Activated T-helper 1 cell treated with Interleukin-2 at 50 U/mL for 16 hours (primary cell): ENCODE measurements around the gene RBBP4.
"Not testable (repeated sequence)": the region's sequence is repeated elsewhere in the genome, so short reads cannot be mapped to it uniquely, and the experiment has no call there.

Experiments
- DNase-seq: peaks from one replicate; pipeline ENCODE4 v3.0.0-alpha.2; 2020; ENCODE audit warnings: low read depth

Gene RBBP4

DNA sequence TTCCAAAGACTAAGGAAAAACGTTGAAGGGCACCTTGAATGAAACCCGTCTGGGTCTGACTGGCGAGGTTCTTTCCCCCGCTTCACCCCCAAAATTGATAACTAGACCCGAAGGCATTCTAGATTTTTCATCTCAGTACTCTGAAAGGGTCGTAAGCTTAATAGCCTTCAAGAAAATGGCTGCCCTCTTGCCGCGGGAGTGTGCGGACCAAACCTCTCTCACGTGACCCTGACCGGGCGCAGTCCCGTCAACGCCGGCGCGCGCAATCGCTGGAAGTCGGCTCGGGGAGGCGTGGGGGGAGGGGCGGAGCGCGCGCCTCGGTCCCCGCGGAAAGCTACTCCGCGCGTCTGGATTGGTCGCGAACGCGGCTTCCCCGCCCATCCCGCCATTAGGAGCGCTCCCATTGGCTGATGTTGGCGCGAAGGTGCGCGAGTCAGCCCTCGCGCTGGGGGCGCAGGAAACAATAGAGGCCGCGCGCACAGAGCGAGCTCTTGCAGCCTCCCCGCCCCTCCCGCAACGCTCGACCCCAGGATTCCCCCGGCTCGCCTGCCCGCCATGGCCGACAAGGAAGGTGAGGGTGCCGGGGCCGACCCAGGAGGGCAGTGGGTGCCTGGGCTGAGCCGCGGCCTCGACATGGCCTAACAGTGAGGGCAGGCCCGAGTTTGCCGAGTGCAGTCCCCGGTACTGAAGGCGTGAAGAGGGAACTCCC, at the start of gene RBBP4:
Gene RBBP4 (plus strand): TSS at position 457 of the 709 bp plus-strand sequence. CDS start 99 bp downstream, at position 556.
- peak; percentile 99 for DNase-seq

- no peak for DNase-seq
Observed at GRCh38 chr1:32605711-32606424, 45.1 kb upstream of the RBBP4 start.

DNA sequence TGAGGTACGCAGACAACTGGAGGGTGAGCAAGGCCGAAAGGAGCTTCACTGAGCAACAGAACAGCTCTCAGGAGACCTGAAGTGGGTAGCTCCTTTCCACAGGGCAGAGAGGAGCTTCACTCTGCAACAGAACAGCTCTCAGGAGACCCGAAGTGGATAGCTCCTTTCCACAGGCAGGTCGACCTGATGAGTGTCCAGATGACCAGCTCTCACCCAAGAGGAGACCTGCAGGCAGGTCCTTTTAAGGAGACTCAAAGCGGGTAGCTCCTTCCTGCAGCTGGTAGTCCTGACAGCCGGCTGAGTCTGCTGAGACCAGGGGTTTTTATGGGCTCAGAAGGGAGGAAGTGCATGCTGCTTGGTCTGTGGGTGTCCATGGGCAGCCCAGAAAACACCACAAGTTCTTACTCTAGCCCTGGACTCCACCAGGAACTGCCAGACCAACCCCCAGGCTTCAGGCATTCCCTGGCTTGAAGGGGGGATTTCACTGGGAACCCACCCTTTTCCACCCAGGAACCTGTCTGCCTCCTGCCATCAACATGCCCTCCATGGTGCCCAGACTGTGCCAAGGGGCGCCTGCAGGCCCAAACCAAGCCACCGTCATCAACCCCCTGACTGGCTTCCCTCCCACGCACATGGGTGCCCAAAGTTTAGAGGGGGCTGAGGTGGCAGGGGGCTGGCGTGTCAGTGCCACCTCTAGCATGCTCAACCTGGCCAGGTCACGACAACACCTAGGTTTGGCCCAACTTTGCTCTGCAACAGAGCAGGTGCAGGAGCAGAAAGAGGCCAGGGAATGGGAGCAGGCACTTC, 44.2 kb upstream of the RBBP4 start:
- DNase-seq = no peak

DNA sequence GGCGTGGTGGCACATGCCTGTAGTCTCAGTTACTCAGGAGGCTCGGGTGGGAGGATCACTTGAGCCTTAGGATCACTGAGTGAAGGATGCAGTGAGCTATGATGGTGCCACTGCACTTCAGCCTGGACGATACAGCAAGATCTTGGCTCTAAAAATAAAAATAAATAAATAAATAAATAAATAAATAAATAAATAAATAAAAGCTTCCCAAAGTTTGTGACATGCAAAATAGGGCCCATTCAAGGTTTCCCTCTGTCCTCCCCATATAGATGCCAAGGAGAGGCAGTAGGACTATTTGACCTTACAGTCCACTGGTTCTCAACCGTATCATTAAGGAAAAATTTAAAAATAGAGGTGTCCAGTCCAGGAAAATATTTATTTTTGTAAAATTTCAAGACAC, 41.8 kb upstream of the RBBP4 start:
- DNase-seq = no peak

GRCh38 chr1:32611859-32612188, 39.2 kb upstream of the RBBP4 start:
- no peak for DNase-seq

GRCh38 chr1:32612189-32612881, 38.7 kb upstream of the RBBP4 start:
- DNase-seq = peak; percentile 3

GRCh38 chr1:32613472-32613871, 37.5 kb upstream of the RBBP4 start:
- DNase-seq = no peak

DNA sequence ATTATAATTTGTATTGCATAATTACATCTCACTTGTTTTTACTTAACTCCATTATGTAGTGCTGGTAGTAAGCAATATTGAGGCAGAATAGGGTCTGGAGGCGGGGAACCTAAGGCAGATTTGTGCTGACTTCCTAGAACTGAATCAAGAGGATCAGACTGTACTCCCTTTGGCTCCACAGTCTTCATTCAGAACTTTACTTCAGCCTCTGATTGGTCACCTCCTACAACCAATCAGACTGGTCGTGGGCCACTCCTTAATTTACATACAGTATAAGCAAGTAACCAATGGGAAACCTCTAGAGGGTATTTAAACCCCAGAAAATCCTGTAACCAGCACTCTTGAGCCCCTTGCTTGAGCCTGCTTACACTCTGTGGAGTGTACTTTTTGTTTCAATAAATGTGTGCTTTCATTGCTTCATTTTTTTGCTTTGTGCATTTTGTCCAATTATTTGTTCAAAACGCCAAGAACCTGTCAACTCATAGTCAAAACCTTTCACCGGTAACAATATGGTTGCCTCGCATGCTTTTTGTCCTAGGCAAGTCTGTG, 32.3 kb upstream of the RBBP4 start:
- no peak for DNase-seq

- no peak for DNase-seq
Observed at GRCh38 chr1:32619701-32620485, 31.1 kb upstream of the RBBP4 start.

DNA sequence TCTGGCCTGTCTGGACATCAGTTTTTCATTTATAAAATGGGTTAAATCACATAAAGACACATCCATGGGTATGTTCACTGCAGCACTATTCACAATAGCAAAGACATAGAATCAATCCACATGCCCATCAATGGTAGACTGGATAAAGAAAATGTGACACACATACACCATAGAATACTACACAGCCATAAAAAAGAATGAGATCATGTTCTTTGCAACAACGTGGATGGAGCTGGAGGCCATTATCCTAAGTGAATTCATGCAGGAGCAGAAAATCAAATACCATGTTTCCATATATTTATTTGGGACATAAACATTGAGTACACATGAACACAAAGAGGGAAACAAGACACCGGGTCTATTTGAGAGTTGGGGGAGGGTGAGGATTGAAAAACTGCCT, 28.8 kb upstream of the RBBP4 start:
- DNase-seq = no peak

DNA sequence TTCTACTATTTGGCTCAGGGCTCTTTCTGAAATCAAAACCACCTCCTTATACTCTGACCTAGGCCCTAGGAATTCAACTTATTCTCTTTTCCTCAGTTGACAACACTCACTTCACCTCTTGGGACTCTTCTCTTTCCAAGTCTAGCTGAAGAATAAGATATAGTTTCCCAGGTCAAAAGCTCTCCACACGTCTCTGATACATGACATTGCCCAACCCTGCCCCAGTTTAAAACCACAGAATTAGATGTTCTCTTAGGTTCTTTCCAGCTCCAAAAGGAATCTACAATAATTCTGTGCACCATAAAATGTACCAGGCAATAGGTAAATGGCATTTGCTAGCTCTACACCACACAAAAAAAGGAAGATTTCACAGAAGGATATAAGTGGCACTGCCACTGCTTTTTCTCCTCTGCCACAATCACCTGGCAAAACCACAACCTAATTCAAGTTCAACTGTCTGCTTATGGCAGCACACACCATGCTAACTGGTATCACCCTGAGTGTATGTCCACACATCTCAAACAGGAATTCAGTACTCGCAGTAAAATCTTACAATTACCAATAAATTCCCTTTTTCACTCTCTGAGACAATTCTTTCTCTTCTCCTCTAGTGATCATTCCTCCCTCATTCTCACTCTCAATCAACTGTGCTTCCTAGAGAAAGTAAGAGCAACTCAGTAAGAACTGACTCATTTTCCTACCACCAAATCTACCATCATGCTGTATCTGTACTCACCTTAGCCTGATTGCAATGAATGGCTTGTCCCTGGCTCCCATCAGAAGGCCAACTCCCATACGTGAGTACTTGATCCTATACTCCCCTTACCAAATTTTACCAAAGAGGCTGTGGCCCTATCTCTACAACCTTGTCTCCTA, 28.0 kb upstream of the RBBP4 start:
- DNase-seq = no peak

DNA sequence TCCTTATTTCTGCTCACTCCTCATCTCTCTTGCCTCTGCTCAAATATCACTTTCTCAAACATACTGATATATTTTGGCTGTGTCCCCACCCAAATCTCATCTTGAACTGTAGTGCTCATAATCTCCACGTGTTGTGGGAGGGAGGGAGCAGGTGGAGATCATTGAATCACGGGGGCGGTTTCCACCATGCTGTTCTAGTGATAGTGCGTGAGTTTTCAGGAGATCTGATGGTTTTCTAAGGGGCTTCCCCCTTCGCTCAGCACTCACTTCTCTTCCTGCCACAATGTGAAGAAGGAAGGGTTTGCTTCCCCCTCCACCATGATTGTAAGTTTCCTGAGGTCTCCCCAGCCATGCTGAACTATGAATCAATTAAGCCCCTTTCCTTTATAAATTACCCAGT, 27.2 kb upstream of the RBBP4 start:
- no peak for DNase-seq

GRCh38 chr1:32626176-32626575, 24.8 kb upstream of the RBBP4 start:
- no peak for DNase-seq

DNA sequence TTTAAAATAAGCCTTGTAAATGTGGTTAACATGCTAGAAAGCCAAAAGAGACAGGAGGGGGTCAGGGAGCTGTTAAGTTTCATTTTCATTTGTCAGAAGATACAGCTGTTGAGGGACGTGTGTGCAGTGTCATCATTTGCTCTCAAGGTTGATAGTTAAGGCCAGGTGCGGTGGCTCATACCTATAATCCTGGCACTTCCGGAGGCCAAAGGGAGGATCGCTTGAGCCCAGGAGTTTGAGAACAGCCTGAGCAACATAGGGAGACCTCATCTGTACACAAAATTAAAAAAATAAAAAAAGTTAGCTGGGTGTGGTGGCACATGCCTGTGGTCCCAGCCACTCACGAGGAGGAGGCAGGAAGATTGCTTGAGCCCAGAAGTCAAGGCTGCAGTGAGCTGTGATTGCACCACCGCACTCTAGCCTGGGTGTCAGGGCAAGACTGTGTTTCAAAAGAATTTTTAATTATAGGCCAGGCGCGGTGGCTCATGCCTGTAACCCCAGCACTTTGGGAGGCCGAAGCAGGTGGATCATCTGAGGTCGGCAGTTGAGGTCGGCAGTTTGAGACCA, 23.3 kb upstream of the RBBP4 start:
- DNase-seq = no peak

- not testable (repeated sequence) for DNase-seq
Observed at GRCh38 chr1:32630173-32630572, 20.8 kb upstream of the RBBP4 start.

DNA sequence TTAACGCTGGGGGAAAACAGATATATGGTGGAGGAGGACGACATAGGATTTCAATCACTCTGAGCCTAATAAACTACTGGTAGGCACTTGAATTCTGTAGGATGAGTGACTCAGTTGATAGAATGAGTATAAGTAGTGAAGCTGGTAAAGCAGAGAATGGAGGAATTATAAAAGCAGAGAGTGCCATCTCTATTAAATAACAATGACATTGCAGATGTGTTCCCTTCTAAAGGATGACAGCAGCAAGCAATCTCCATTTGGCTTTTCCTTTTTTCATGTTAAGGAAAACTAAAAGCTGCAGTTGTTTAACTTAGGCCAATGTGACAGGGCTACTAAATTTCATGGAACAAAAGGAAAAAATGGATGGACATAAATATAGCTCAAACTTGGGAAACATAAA, 18.2 kb upstream of the RBBP4 start:
- DNase-seq = no peak

DNA sequence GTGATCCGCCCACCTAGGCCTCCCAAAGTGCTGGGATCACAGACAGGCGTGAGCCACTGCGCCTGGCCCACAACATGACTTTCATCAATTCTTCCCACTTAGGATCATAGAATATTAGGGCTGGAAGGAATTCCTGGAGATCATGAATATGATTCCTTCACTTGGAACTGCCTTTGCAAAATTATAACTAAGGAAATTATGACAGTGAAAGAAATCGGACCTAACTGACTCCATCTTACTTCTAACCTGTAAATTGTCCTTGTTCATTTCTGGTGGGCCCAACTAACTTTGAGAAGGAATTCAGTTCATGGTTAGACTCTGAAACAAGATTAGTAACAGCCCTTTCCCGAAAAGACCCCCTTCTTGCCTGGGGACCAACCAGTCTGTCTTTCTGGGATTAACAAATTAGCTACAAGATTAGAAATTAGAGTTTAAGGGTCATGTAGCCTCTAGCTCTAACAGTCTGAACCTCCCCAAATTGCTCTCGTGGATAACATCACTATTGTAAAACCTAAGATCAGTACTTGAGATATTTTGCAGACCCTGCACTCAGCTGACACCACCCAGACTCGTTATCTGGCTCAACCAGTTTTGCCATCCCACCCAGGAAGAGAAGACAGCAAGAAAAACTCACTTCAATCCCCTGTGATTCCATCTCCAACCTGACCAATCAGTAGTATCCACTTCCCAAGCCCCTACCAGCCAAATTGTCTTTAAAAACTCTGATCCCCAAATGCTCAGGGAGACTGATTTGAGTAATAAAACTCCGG, 15.3 kb upstream of the RBBP4 start:
- DNase-seq = no peak

- DNase-seq = no peak
Observed at GRCh38 chr1:32636914-32637645, 13.9 kb upstream of the RBBP4 start.
